HG03159 (cell line): ENCODE results near the gene CPM.
"Not testable (repeated sequence)": the region's sequence is repeated elsewhere in the genome, so short reads cannot be mapped to it uniquely, and the experiment has no call there.

Experiments used
- ATAC-seq: cut with Tn5 transposase; IDR thresholded peaks from one replicate; pipeline ENCODE4 v1.9.1; 2021; ENCODE audit warnings: mild to moderate bottlenecking, moderate library complexity; ENCODE audit not compliant: unreplicated experiment

CPM gene

GRCh38 chr12:68855771-68856170 is 77.2 kb downstream of the CPM start:
- no peak for ATAC-seq

DNA sequence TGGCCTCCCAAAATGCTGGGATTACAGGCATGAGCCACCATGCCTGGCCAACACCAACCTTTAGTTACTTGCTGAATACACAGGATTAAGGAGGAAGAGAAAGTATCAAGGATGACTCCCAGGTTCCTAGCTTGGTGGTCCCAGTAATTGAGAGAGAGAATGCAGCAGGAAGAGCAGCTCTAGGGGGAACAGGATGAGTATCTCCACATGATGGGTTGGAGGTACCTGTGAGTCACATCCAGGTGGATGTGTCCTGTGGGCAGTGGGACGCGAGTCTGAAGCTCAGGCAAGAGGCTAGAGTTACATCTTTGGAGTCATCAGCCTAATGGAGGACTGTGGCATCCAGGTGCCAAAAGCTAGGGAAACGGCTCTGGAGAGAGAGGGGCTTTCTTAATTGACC is 77.9 kb downstream of the CPM start:
- no peak for ATAC-seq

DNA sequence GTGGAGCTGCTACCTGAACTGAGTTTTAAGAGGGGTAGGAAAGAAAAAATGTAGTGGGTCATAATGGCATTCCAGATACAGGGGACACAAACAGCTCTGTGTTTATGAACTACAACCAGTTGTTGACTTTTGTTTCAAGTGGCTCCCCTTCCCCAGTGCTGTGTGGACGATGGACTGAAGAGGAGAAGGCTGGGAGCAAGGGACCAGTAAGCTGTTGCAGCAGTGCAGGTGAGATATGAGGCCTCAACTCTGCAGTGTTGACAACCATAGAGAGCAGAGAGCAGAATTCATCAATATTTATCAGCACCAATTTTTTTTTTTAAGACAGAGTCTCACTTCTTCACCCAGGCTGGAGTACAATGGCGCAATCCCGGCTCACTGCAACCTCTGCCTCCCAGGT is 78.4 kb downstream of the CPM start:
- ATAC-seq = no peak

GRCh38 chr12:68854078-68854468 is 78.9 kb downstream of the CPM start:
- ATAC-seq = no peak

GRCh38 chr12:68853396-68854077 is 79.4 kb downstream of the CPM start:
- ATAC-seq = no peak

DNA sequence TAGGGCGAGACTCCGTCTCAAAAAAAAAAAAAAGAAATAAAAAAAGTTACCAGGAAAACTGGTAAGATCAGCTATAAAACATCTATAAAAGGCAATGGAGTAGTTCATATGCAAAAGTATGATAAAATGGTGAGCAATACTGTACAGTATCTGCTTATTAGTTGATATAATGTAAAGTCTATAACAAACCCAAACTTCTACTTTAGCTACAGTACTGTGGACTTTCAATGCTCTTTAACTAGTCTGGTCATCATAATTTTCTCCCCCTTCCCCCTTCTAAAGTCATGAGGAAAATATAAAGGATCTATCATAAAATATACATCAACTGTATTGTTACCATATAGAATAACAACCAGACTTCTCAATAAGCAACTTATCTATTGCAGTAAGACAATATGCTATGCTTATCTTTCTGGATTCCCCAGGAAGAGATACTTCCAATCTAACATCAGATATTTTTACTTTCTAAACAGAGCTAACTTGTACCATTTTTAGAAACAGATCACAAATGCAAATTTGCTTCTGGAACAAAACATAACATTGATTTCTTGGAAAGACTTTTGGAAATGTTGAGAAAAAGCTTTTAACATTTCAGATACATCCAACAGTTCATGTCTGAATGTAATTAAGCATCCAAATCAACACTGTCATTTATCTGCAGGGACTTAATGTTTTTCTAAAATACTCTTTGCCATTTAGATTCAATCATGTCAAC is 81.2 kb downstream of the CPM start:
- ATAC-seq = no peak

DNA sequence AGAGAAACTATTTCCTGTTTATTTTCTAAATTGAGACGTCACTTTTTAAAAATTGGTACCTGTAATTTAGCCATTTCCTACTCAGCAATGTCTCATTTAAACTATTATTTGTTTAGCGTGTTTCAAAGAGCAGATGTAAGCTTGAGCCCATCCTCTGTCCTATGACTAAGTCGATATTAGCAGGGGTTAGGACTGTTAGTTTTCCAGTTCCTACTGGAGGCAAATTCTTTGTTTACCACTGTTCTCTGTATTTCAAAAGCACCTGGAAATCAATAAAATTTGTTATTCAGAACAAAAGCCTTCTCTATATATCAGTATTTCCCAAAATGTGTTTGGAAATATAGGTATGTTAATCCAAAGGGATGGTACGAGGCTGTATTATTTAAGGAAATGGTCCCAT is 82.6 kb downstream of the CPM start:
- ATAC-seq = no peak

- no peak for ATAC-seq
Measured at GRCh38 chr12:68846811-68847210, 86.2 kb downstream of the CPM start.

- no peak for ATAC-seq
Measured at GRCh38 chr12:68844788-68845695, 87.9 kb downstream of the CPM start.

GRCh38 chr12:68844318-68844745 is 88.6 kb downstream of the CPM start:
- no peak for ATAC-seq

DNA sequence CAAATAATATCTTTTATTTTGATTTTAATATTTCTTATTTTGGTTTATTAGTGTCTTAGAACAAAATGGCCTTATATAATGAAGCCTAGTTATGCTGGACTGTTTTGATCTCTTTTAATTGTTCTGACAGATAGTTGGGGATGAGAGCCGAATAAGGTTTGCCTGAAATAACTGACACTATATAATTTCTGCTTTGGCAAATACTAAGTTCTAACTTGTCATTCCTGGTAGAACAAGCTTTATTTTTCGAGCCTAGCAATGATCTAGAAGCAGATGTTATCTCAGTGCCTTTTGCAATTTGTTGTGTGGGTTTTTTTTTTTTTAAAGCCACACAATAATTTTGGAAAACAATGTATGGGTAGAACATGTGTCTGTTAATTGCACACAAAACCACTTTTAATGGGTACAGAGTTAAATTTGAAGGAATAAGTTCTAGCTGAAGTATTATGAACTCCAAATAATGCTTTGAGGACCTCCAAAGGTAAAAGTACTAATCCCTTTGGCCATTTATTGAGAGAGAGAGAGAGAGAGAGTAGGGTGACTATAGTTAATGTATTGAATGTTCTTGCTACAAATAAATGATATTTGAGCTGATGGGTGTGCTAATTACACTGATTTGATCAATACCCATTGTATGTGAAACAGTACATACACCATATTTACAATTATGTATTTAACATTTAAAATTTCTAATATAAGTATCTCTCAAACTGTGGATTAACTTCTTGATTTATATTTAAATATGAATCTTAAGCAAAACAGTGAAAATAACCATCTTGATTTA is 90.0 kb downstream of the CPM start:
- no peak for ATAC-seq

- ATAC-seq = no peak
Measured at GRCh38 chr12:68842123-68842522, 90.8 kb downstream of the CPM start.

DNA sequence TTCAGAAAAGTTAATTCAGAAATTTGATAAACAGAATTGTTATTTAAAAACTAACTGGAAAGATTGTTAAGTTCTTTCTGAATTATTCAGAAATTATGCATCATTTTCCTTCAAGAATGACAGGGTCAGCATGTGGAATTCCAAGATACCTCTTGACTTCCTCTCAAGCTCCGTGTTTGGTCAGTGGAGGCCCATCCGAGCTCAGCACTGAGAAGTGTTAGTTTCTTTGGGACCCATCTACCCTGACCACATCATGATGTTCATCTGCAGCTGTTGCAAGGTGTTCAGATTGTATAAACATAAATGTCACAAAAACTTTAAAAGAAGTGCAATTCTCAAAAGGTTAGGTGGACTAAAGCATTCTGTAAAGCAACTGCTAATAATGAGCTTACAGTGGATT is 91.3 kb downstream of the CPM start:
- ATAC-seq = no peak

DNA sequence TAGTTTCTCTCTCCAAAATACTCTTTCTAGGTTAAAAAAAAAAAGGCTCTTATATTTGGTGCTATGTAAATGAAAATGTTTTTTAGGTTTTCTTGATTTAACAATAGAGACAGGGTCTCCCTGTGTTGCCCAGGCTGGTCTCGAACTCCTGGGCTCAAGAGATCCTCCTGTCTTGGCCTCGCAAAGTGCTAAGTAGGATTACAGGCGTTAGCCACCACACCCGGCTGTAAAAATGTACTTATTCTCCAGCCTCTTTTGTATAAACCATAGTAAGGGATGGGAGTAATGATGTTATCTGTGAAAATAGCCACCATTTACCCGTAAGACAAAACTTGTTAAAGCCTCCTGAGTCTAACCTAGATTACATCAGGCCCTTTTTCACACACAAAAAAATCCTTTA is 91.8 kb downstream of the CPM start:
- ATAC-seq = not testable (repeated sequence)

- ATAC-seq = no peak
Measured at GRCh38 chr12:68839183-68840147, 93.5 kb downstream of the CPM start.

DNA sequence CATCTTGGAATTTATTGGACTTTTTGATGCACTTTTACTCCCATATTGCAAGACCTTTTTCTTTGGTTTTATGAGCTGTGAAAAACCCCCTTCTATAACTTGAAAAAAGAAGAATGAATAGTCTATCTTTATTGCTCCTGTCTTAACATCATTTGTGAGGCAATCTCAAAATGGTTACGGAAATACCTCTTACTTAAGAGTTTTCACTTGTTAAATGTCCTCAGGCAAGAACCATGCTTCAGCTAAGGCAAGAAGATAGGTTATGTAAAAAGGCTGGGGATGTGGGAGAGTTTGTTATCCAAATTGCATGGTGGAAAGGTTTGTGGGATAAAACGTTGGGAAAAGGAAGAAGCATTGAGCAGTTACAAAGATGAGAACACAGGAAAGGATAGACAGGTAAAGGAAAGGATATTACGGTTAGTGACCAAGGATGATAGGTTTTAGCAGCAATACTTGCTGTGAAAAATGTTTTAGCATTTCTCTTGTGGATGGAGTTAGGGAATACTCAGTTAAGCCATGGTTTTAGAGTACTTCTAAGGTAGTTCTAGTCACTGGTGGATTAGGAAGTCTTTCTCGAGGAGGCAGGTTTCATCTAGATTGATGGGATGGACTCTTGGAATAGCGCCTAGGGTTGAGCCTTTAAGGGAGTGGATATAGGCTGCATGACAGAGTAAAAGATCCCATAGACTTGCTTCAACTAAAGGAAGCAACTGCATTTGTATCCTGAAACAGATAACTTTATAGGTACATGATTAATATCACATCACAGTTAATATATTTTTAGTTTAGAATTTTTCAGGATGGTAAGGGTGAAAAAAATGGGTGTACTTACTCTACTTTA is 94.7 kb downstream of the CPM start:
- no peak for ATAC-seq

GRCh38 chr12:68837215-68837614 is 95.8 kb downstream of the CPM start:
- ATAC-seq = no peak

DNA sequence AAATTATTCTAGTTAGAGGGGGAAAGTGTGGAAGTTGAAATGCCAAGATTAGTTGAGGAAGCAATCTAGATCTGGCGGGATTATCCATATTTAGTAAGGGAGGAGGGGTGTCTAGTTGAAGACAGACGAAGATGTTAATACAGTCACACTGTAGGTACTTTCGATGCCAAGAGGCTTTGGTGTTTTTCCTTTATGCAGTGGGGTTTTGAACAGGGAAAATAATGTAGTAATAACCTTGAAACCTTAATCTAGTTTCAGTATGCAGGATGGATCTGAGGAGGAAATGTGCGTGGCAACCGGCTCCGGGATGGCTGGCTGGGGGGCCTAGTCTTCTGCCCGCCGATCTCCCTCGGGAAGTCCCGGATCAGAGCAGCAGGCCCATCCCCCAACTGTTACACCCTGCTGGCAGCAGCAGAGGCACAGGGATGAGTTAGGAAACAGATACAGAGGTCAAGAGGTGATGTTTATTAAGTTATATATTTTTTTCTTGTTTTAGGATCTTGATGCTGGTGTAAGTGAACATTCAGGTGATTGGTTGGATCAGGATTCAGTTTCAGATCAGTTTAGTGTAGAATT is 97.5 kb downstream of the CPM start:
- no peak for ATAC-seq
